Loucy (cell line): ENCODE data around the gene SUCLG2.

ENCODE experiments used
- EZH2phosphoT487 ChIP-seq: fragments of 200-600 bp; IDR thresholded peaks from 2 replicates; pipeline ENCODE4 v1.6.1; 2018; ENCODE audit warnings: antibody characterized with exemption, mild to moderate bottlenecking, moderate library complexity, borderline replicate concordance
- TF ChIP-seq, protein P1 (sequence below): fragments of 200-600 bp; sonication (generic); conservative IDR thresholded peaks from 2 replicates; pipeline ENCODE4 v1.5.1; 2014; ENCODE audit warnings: mild to moderate bottlenecking, antibody characterized with exemption, low read length

DNA sequence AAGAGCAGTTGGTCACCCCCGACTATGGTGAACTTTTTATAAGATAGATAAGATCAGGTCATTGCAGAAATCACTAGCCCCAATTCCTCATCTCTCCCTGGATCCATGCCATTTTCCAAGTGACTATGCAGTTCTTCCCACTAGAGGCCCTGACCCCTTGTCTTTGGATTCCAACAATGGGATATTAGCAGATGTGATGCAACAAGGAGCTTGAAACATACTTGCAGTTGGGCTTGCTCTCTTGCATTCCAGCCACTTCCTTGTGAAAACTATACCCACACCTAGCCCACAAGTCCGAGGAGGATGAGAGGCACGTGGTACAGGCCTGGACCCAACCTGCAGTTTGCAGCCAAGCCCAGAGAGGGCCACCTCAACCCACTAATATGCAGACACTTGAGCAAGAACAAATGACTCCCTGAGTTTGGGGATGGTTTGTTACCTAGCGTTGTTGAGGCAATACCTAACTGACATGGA, 60.6 kb downstream of the SUCLG2 start:
- TF ChIP-seq, protein P1, sequence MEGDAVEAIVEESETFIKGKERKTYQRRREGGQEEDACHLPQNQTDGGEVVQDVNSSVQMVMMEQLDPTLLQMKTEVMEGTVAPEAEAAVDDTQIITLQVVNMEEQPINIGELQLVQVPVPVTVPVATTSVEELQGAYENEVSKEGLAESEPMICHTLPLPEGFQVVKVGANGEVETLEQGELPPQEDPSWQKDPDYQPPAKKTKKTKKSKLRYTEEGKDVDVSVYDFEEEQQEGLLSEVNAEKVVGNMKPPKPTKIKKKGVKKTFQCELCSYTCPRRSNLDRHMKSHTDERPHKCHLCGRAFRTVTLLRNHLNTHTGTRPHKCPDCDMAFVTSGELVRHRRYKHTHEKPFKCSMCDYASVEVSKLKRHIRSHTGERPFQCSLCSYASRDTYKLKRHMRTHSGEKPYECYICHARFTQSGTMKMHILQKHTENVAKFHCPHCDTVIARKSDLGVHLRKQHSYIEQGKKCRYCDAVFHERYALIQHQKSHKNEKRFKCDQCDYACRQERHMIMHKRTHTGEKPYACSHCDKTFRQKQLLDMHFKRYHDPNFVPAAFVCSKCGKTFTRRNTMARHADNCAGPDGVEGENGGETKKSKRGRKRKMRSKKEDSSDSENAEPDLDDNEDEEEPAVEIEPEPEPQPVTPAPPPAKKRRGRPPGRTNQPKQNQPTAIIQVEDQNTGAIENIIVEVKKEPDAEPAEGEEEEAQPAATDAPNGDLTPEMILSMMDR, result peak; percentile 61
- no peak for TF ChIP-seq EZH2phosphoT487
